K562 (cell line): ENCODE results near the gene MICOS13. TPM values are rescaled to one million over a fixed set of nuclear protein-coding genes. Genes with fewer than 3 reads are reported as not detected.

Source experiments
- ATAC-seq: fragments of 200-7000 bp; cut with Tn5 transposase; 3 replicates; pipeline ENCODE4 v1.9.1; 2020; ENCODE audit warnings: moderate library complexity
- BruUV-seq: library from RNA; stranded (reverse); fragments of 400-500 nt; replicated peaks from 2 replicates; lab custom pipeline; 2021; lab: Mats Ljungman, UMichigan
- CTCF ChIA-PET: fragments of 300-600 bp; formaldehyde crosslinking; extraction: SDS; loops from one replicate; lab custom pipeline; 2021; ENCODE audit warnings: low intra/inter-chr PET ratio; lab: Yijun Ruan, JAX
- POLR2A ChIA-PET: fragments of 300-600, 350-650 bp; sonication (Branson Sonifier 250); formaldehyde crosslinking; extraction: SDS; loops from one replicate; lab custom pipeline; 2021; ENCODE audit warnings: antibody characterized with exemption, inconsistent platforms; lab: Yijun Ruan, JAX
- DNase-seq, 4 experiments: peaks; one replicate each; pipeline versions ENCODE4 v3.0.0 to v3.0.0-alpha.2; 2011 to 2018; ENCODE audit warnings: low spot score in 3 of 4, mixed read lengths in 3 of 4; ENCODE audit errors: extremely low read depth in 1 of 4
- FAIRE-seq: peaks from 2 replicates; lab custom pipeline; 2011; peaks lifted over from hg19 to GRCh38; lab: Jason Lieb, UNC
- H2AFZ ChIP-seq: 2 replicates; pipeline ENCODE4 v1.6.0; 2011; ENCODE audit warnings: low read depth, low read length, control low read depth, inconsistent platforms
- H3K27ac ChIP-seq: fragments of 200-600 bp; 3 replicates; pipeline ENCODE4 v1.8.0; 2011; ENCODE audit warnings: low read depth, mild to moderate bottlenecking, control low read depth, inconsistent platforms, low read length, moderate library complexity, mixed read lengths; ENCODE audit errors: extremely low read depth
- H3K27me3 ChIP-seq, 2 experiments: fragments of 300-600 bp in 1 of 2; 2 replicates in 1 of 2; 3 replicates in 1 of 2; pipeline versions ENCODE4 v1.6.0 to v1.8.0; 2011; ENCODE audit warnings: inconsistent platforms in 2 of 2, low read length in 2 of 2, mild to moderate bottlenecking in 1 of 2, mixed read lengths in 1 of 2, moderate library complexity in 1 of 2; ENCODE audit not compliant: control insufficient read depth in 2 of 2, insufficient read depth in 2 of 2
- H3K36me3 ChIP-seq: fragments of 300-600 bp; 3 replicates; pipeline ENCODE4 v1.8.0; 2011; ENCODE audit warnings: mild to moderate bottlenecking, low read length, inconsistent platforms; ENCODE audit not compliant: control insufficient read depth, insufficient read depth
- H3K4me1 ChIP-seq, 2 experiments: fragments of 200-600 bp in 1 of 2; replicated peaks in 1 of 2; 2 replicates in 1 of 2; 3 replicates in 1 of 2; pipeline versions ENCODE4 v1.5.1 to v1.8.0; 2011; ENCODE audit warnings: inconsistent platforms in 2 of 2, low read length in 2 of 2, mild to moderate bottlenecking in 1 of 2, mixed read lengths in 1 of 2, moderate library complexity in 1 of 2; ENCODE audit not compliant: control insufficient read depth in 2 of 2, insufficient read depth in 2 of 2
- H3K4me2 ChIP-seq: 2 replicates; pipeline ENCODE4 v1.6.1; 2011; ENCODE audit warnings: low read length, control low read depth, inconsistent platforms, mixed read lengths; ENCODE audit not compliant: insufficient read depth
- H3K4me3 ChIP-seq: fragments of 200-600 bp; sonication (generic), shearing (Covaris generic); 2 replicates; pipeline ENCODE4 v1.5.1; 2016; ENCODE audit warnings: control low read depth, inconsistent platforms
- H3K79me2 ChIP-seq: fragments of 200-600 bp; 3 replicates; pipeline ENCODE4 v1.8.0; 2011; ENCODE audit warnings: low read length, inconsistent platforms; ENCODE audit not compliant: control insufficient read depth, insufficient read depth
- H3K9ac ChIP-seq, 2 experiments: 2 replicates each; pipeline versions ENCODE4 v1.6.0 to v1.6.1; 2011; ENCODE audit warnings: low read depth in 2 of 2, low read length in 2 of 2, control low read depth in 1 of 2, inconsistent platforms in 1 of 2, mild to moderate bottlenecking in 1 of 2, mixed read lengths in 1 of 2; ENCODE audit not compliant: insufficient read depth in 1 of 2
- H3K9me1 ChIP-seq: one replicate; pipeline ENCODE4 v1.6.0; 2011; ENCODE audit warnings: inconsistent platforms, mild to moderate bottlenecking, low read length, moderate library complexity; ENCODE audit not compliant: control insufficient read depth, insufficient read depth
- H3K9me3 ChIP-seq: replicated peaks from 2 replicates; pipeline ENCODE4 v1.5.1; 2011; ENCODE audit warnings: low read depth, low read length, inconsistent platforms; ENCODE audit not compliant: control insufficient read depth, insufficient read depth
- H4K20me1 ChIP-seq: replicated peaks from 2 replicates; pipeline ENCODE4 v1.6.1; 2011; ENCODE audit warnings: low read length, inconsistent platforms, mixed read lengths; ENCODE audit not compliant: control insufficient read depth, insufficient read depth
- POLR2AphosphoS5 ChIP-seq: IDR thresholded peaks from 2 replicates; pipeline ENCODE4 v1.6.1; 2011; ENCODE audit warnings: mild to moderate bottlenecking, low read depth, low read length, moderate library complexity; ENCODE audit not compliant: control insufficient read depth, insufficient read depth
- POLR2G ChIP-seq: fragments of 200-400 bp; formaldehyde crosslinking; IDR thresholded peaks from 2 replicates; pipeline ENCODE4 v1.6.1; 2017; ENCODE audit warnings: low read depth, mild to moderate bottlenecking, antibody characterized with exemption, low read length, moderate library complexity
- RBFOX2 ChIP-seq: fragments of 200-400 bp; formaldehyde crosslinking; IDR thresholded peaks from 2 replicates; pipeline ENCODE4 v1.6.1; 2017; ENCODE audit warnings: low read depth, mild to moderate bottlenecking, low read length, moderate library complexity
- RBM22 ChIP-seq: fragments of 200-400 bp; formaldehyde crosslinking; IDR thresholded peaks from 2 replicates; pipeline ENCODE4 v1.6.1; 2018; ENCODE audit warnings: low read length, low read depth; ENCODE audit not compliant: poor library complexity, severe bottlenecking
- WGBS: fragments of 100-300 bp; shearing (Covaris generic); methylation state at CpG from one replicate; pipeline ENCODE4 v1.1.6; 2016; ENCODE audit warnings: low coverage, mixed read lengths; ENCODE audit not compliant: insufficient coverage; ENCODE audit errors: missing lambda C conversion rate; 5-methylcytosine and 5-hydroxymethylcytosine counted together
- in situ Hi-C: fragments of 300-500 bp; cut with MboI; formaldehyde crosslinking; loops from 4 replicates; pipeline ENCODE4 v1.15.0; 2018; ENCODE audit warnings: inconsistent platforms, mixed read lengths
- intact Hi-C: fragments of 100-400 bp; cut with micrococcal nuclease; formaldehyde crosslinking; loops from 2 replicates; pipeline ENCODE4 v1.14.2; 2022
- polyA plus RNA-seq, 8 experiments: library from polyadenylated mRNA; depleted of rRNA in 4 of 8; stranded (reverse) in 5 of 8; unstranded in 3 of 8; fragments of >200 nt; fragmentation: Nextera tagmentation in 2 of 8; fragmentation: Illumina TruSeq in 1 of 8; extraction: Ambion mirVana in 2 of 8; extraction: Trizol in 1 of 8; gene quantifications; 2 replicates each; pipeline versions ENCODE4 v1.2.1 to v1.2.3, GENCODE V29; 2011 to 2014; ENCODE audit warnings: inconsistent platforms in 1 of 8, missing spikeins in 1 of 8
- total RNA-seq, 7 experiments: library from RNA; depleted of rRNA in 6 of 7; stranded (reverse); fragments of >200 nt in 6 of 7; fragmentation: Illumina TruSeq in 2 of 7; extraction: Trizol in 2 of 7; gene quantifications; 2 replicates each; pipeline versions ENCODE4 v1.2.1 to v1.2.3, GENCODE V29; 2011 to 2021; ENCODE audit warnings: low replicate concordance in 1 of 7
- TF ChIP-seq, protein P1 (sequence below): sonication (generic); formaldehyde crosslinking; IDR thresholded peaks from 2 replicates; pipeline ENCODE4 v1.9.0; 2022; ENCODE audit warnings: mild to moderate bottlenecking, missing genetic modification reagents

MICOS13 gene
- total and polyA plus RNA-seq, 9 of the 15 experiments (the other 6 are each of a cell fraction or from before 2014, with no cell fraction given) = 15.5 to 220 (median 49.4) TPM

DNA sequence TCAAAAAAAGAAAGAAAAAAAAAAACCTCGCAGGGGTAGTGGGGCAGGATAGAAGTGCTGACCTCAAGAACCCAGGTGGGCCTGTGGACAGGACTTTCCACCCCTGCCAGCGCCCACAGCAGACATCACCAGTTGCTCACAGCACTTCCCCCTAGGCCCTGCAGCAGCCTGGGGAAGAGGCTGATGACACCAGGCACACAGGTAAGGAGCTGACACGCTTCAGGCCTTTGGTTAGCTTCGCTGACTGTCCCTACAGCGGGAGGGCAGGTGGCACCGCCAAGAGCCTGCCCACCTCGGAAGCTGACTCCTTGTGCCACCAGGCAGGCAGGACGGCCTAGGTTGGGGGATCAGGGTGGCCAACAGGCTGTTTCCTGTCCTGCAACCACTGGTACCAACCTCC lies 30.7 kb upstream of the MICOS13 start:
- TSS peak; percentile 7 for BruUV-seq
- no peak for ATAC-seq
- intact Hi-C loops = no loop called here

More for the DNA sequence above, 30.7 kb upstream of the MICOS13 start:
- no peak for FAIRE-seq
- Histone ChIP-seq H3K27ac (no peak overlapping the region), H3K27me3 (no peaks in the 10 kb centered on the region), H3K36me3 (peaks cover 89% of the 10 kb centered on the region), H3K9ac (no peak overlapping the region), H3K9me1 (peaks cover 5% of the 10 kb centered on the region), H3K4me1 (peaks cover 0 to 12% of the 10 kb centered on the region in 2 experiments; a peak in 1 of 5 replicates), H2AFZ (no peak overlapping the region), H3K79me2 (peaks cover 29% of the 10 kb centered on the region), H3K4me2 (no peak overlapping the region), H3K9me3 (no peaks in the 10 kb centered on the region), H4K20me1 (peaks cover 14% of the 10 kb centered on the region; the same call in 1 of the 2 replicates), H3K4me3 (no peak overlapping the region)
- ChIA-PET CTCF (no interaction called here), POLR2A (interaction anchor here (0.6 to 4.7 kb wide), 6 partner anchors 10 to 30 kb away, joined by 3 to 34 read pairs (median 10); partner anchors contain the start of genes CATSPERD and LONP1)
- TF ChIP-seq, protein P1, sequence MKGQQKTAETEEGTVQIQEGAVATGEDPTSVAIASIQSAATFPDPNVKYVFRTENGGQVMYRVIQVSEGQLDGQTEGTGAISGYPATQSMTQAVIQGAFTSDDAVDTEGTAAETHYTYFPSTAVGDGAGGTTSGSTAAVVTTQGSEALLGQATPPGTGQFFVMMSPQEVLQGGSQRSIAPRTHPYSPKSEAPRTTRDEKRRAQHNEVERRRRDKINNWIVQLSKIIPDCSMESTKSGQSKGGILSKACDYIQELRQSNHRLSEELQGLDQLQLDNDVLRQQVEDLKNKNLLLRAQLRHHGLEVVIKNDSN (CRISPR knock-in tag) = no peak
- TF ChIP-seq POLR2G = peak; percentile 9; the same call in 1 of the 2 replicates
- peak; percentile 27; the same call in 1 of the 2 replicates for TF ChIP-seq RBFOX2
- TF ChIP-seq RBM22 = peak; percentile 51
- TF ChIP-seq POLR2AphosphoS5 = 0 out of 2 replicates have a peak, but pooled peaks have one; percentile 18
- DNase-seq = peak in 1 of 4 experiments; percentile 6
- 100% methylated on average over 6 of the region's 8 CpGs for WGBS
- in situ Hi-C loops = no loop called here
